Lower lobe of right lung (tissue), 2 donors: ENCODE measurements around the gene YIF1A. TPM values are rescaled to one million over a fixed set of nuclear protein-coding genes. Genes with fewer than 3 reads are reported as not detected.
"Not testable (repeated sequence)": the region's sequence is repeated elsewhere in the genome, so short reads cannot be mapped to it uniquely, and the experiment has no call there.

Experiments used
- ATAC-seq, 2 donors: fragments of 200-7000 bp; cut with Tn5 transposase; one replicate each; pipeline ENCODE4 v1.9.1; 2020 to 2022; ENCODE audit warnings: mild to moderate bottlenecking in 2 of 2, moderate library complexity in 2 of 2
- DNase-seq: peaks from one replicate; pipeline ENCODE4 v3.0.0-alpha.2; 2020
- H3K27ac ChIP-seq: fragments of 200-600 bp; one replicate; pipeline ENCODE4 v1.8.0; 2022
- H3K27me3 ChIP-seq: fragments of 200-600 bp; one replicate; pipeline ENCODE4 v1.8.0; 2022; ENCODE audit warnings: low read depth
- H3K36me3 ChIP-seq: fragments of 200-600 bp; one replicate; pipeline ENCODE4 v1.8.0; 2022; ENCODE audit warnings: mild to moderate bottlenecking
- H3K4me1 ChIP-seq: fragments of 200-600 bp; one replicate; pipeline ENCODE4 v1.8.0; 2022
- H3K4me3 ChIP-seq: fragments of 200-600 bp; one replicate; pipeline ENCODE4 v1.8.0; 2022; ENCODE audit warnings: mild to moderate bottlenecking
- H3K9me3 ChIP-seq: fragments of 200-600 bp; one replicate; pipeline ENCODE4 v1.8.0; 2022
- intact Hi-C: fragments of 100-400 bp; cut with DNase I; formaldehyde crosslinking; loops from one replicate; pipeline ENCODE4 v1.11.0; 2022
- total RNA-seq: library from RNA; stranded (reverse); fragmentation: NEBNext Ultra II Directional; extraction: Animal tissue kit (Norgen Biotek cat#: 25700); gene quantifications from one replicate; pipeline ENCODE4 v1.2.1, GENCODE V29; 2021
- TF ChIP-seq, protein P1 (sequence below): fragments of 200-600 bp; IDR thresholded peaks from one replicate; pipeline ENCODE4 v1.8.0; 2022; ENCODE audit warnings: antibody characterized with exemption, mild to moderate bottlenecking
- donor health status: DM: no; HTN: yes; CAD: no; lungs with severe emphysema.

The YIF1A gene
- total RNA-seq, 1 donor from 2014 or later, result 67.8 TPM

DNA sequence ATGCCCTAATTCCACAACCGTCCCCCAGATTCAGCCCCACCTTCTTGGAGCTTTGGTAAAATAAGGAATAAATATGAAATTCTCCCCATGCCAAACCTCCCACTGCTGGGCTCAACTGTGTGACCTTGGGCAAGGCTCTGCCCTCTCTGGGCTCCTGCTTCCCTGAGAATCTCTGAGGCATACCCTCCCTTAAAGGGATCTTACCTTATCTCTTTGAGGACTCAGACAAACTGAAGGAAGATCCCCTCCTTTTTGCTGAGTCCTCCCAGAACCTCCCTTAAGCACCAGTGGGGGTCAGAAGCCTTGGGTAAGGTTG, 25.2 kb upstream of the YIF1A start:
- H3K27me3 ChIP-seq, result peaks cover 5% of the 10 kb centered on the region
- DNase-seq (no peak), ATAC-seq (no peak)
- TF ChIP-seq, protein P1, sequence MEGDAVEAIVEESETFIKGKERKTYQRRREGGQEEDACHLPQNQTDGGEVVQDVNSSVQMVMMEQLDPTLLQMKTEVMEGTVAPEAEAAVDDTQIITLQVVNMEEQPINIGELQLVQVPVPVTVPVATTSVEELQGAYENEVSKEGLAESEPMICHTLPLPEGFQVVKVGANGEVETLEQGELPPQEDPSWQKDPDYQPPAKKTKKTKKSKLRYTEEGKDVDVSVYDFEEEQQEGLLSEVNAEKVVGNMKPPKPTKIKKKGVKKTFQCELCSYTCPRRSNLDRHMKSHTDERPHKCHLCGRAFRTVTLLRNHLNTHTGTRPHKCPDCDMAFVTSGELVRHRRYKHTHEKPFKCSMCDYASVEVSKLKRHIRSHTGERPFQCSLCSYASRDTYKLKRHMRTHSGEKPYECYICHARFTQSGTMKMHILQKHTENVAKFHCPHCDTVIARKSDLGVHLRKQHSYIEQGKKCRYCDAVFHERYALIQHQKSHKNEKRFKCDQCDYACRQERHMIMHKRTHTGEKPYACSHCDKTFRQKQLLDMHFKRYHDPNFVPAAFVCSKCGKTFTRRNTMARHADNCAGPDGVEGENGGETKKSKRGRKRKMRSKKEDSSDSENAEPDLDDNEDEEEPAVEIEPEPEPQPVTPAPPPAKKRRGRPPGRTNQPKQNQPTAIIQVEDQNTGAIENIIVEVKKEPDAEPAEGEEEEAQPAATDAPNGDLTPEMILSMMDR, result no peak
- no peaks in the 10 kb centered on the region for H3K9me3 ChIP-seq
- peak overlapping the region; percentile 59 for H3K4me3 ChIP-seq
- H3K27ac ChIP-seq, result peak overlapping the region; percentile 88
- no peaks in the 10 kb centered on the region for H3K36me3 ChIP-seq
- intact Hi-C loops, result no loop called here
- peaks cover 43% of the 10 kb centered on the region for H3K4me1 ChIP-seq

DNA sequence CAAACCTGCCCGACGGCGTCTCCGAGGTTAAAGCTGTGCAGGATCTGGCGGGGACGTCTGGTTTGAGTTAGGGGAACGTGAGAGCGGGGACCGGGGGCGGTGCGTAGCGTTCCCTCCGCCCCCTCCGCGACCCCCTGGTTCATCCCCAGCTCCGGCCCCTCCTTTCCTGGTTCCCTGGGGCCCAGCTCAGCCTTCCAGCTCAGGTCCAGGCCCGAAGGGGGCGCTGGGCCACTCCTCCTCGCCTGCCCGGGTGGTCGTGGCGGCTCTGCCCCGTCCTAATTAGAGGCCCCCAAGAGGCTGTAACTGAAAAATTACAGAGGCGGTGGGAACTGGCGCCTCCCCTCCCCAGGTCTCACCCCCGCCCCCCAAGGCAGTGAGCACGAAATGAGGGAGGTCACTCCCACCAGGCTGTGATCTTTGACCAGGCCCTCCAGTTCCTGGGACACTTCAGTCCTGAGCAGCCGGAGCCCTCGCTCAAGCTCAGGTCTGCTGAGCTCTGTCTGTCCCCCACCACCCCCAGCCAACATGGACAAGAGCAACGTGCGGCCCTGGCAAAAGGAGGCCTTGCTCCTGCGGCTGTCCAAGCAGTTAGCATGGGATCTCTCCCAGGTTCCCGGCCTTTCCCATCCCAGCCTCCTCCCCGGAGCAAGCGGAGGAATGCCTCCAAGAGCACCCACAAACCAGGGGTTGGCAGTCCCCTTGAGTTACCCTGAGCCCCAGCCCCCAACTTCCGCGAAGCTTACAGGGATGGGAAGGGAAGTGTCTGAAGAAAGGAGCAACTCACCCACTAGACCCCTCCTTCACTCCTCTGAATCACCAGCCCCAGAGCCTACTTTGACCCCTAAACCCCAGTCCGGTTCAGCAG, 24.6 kb upstream of the YIF1A start:
- H3K4me3 ChIP-seq, result peak overlapping the region; percentile 59
- H3K27me3 ChIP-seq, result peaks cover 5% of the 10 kb centered on the region
- no peak for ATAC-seq
- H3K36me3 ChIP-seq, result no peaks in the 10 kb centered on the region
- peak overlapping the region; percentile 88 for H3K27ac ChIP-seq
- peaks cover 37% of the 10 kb centered on the region for H3K4me1 ChIP-seq
- intact Hi-C loops, result no loop called here
- TF ChIP-seq, protein P1, result no peak
- no peaks in the 10 kb centered on the region for H3K9me3 ChIP-seq
- DNase-seq, result peak; percentile 55

DNA sequence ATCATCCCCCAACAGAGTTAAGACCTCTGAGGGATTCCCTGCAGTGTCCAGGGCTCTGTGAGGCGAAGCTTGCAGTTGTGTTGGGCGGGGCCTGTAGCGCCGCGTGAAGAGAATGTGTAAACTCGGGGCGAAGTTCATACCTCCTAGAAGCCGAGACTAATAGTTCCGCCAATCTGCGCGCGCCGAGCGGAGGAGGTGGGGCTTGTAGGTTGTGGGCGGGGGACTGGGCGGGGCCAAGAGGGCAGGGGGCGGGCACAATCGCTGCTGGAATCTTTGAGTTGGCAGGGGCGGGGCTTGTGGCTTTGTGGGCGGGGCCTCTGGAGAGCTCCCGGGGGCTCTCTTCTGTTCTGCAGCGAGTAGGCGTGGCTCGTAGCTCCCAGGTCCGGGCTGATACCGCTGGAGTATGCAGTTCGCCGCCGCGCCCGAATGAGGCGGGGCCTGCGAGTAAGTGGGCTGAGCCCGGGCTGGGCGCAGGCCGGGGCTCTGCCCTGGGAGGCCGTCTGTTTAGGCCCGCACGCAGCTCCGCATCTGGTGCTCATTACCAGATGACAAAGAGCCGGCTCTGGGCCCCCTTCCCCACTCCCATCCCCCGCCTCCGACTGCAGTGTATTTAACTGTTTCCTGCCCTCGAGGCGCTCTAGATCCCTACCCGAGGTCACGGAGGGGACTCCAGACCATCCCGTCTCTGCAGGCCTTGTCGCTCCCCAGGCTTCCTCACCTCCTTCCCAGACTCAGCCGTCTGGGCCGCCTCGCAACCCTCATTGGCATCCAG, 23.8 kb upstream of the YIF1A start:
- peak; percentile 93 to 94 for ATAC-seq
- H3K4me1 ChIP-seq, result peaks cover 29% of the 10 kb centered on the region
- no peaks in the 10 kb centered on the region for H3K36me3 ChIP-seq
- TF ChIP-seq, protein P1, result no peak
- H3K27me3 ChIP-seq, result peaks cover 5% of the 10 kb centered on the region
- peak; percentile 100 for DNase-seq
- H3K27ac ChIP-seq, result peak overlapping the region; percentile 88
- peak overlapping the region; percentile 59 for H3K4me3 ChIP-seq
- H3K9me3 ChIP-seq, result no peaks in the 10 kb centered on the region
- intact Hi-C loops, result no loop called here

DNA sequence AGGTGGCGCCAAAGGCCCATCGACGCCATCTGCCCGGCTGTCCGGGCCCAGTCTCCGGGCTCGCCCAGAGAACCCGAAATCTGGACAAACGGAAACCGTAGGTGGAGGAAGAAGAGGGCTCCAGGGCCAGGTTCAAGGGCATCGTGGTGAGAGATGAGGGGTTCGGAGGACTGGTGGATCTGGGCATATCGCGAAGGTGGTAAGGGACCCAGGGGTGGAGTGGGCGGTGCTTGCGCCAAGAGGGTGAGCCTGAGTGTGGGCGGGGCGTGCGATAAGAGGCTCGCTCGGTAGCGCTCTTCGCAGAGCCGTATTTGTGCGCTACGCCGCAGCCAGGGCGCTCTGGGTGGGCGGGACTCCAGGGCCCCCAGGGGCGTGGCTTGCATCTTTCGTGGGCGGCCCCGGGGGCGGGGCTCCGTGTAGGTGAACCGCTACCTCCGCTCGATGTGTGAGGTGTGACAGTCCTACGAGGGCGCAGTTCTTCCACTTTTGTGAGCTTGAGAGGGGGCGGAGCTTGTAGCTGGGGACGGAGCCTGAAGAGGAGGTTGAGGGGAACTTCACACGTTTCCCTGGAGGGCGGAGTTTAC, 23.1 kb upstream of the YIF1A start:
- TF ChIP-seq, protein P1, result peak; percentile 90
- peak overlapping the region; percentile 59 for H3K4me3 ChIP-seq
- peaks cover 22% of the 10 kb centered on the region for H3K4me1 ChIP-seq
- H3K27me3 ChIP-seq, result peaks cover 5% of the 10 kb centered on the region
- DNase-seq (peak; percentile 96), ATAC-seq (peak; percentile 87 to 89)
- peak overlapping the region; percentile 81 for H3K27ac ChIP-seq
- H3K9me3 ChIP-seq, result no peaks in the 10 kb centered on the region
- intact Hi-C loops, result no loop called here
- H3K36me3 ChIP-seq, result no peaks in the 10 kb centered on the region

DNA sequence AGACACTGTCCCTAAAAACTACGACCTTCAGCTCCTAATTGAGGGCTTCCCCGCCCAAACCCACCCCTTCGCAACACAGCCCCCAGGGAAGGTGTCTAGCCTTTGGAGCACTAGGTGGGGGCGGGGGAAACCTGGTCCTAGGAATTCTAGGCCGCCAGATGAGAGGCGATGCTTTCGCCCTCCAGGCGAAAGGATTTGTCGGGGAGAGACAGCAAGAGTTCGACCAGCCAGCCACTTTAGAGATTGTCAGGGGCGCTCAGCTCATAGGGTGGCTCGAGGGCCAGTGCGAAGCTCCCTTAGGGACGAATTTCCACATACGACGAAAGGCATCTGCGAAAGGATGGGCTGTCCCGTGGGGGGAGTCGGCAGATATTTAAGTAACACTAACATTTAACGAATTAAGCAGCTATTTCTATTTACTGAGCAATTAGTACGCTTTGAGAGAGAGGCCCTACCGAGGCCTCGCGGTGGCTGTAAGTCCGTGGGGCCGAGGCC, 22.6 kb upstream of the YIF1A start:
- H3K27ac ChIP-seq, result peak overlapping the region; percentile 81

DNA sequence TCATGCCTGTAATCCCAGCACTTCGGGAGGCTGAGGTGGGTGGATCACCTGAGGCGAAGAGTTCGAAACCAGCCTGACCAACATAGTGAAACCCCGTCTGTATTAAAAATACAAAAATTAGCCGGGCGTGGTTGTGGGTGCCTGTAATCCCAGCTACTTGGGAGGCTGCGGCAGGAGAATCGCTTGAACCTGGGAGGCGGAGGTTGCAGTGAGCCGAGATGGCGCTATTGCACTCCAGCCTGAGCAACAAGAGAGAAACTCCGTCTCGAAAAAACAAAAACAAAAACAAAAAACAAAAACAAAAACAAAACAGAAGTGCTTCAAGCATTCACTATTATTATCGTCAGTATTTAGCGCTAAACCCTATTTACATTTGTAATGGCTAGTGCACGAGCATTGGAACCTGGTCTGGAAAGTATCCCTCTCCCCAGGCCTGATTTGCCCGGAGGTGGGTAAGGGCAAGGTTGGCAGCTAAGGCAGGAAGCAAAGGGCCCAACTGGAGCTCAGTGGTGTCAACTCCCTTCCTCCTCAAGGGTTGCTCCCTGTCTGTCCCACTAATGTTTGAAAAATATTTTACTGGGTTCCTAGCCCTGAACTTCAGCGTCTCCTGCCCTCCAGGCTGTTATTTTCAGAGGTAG, 22.0 kb upstream of the YIF1A start:
- H3K27ac ChIP-seq, intact Hi-C loops, H3K36me3 ChIP-seq, ATAC-seq, H3K4me3 ChIP-seq, H3K9me3 ChIP-seq, DNase-seq, H3K27me3 ChIP-seq: not testable (repeated sequence)
- H3K4me1 ChIP-seq, result peaks cover 12% of the 10 kb centered on the region

More for the DNA sequence above, 22.6 kb upstream of the YIF1A start:
- Histone ChIP-seq H3K9me3 (no peaks in the 10 kb centered on the region), H3K4me1 (peaks cover 17% of the 10 kb centered on the region), H3K27me3 (peaks cover 5% of the 10 kb centered on the region), H3K4me3 (peak overlapping the region; percentile 59), H3K36me3 (no peaks in the 10 kb centered on the region)
- ATAC-seq (no peak), DNase-seq (no peak)
- TF ChIP-seq, protein P1, result no peak
- intact Hi-C loops, result no loop called here
